C4-2B (cell line): Measurements from ENCODE around the gene CCDC15.

ENCODE experiments used
- H3K27ac ChIP-seq: fragments of 450-650 bp; 2 replicates; pipeline ENCODE4 v1.5.1; 2017
- ZFX ChIP-seq: fragments of 450-650 bp; IDR thresholded peaks from 2 replicates; pipeline ENCODE4 v1.6.1; 2017
- TF ChIP-seq, protein P1 (sequence below): fragments of 450-650 bp; conservative IDR thresholded peaks from 2 replicates; pipeline ENCODE4 v1.5.1; 2017; ENCODE audit warnings: mild to moderate bottlenecking

CCDC15 gene

DNA sequence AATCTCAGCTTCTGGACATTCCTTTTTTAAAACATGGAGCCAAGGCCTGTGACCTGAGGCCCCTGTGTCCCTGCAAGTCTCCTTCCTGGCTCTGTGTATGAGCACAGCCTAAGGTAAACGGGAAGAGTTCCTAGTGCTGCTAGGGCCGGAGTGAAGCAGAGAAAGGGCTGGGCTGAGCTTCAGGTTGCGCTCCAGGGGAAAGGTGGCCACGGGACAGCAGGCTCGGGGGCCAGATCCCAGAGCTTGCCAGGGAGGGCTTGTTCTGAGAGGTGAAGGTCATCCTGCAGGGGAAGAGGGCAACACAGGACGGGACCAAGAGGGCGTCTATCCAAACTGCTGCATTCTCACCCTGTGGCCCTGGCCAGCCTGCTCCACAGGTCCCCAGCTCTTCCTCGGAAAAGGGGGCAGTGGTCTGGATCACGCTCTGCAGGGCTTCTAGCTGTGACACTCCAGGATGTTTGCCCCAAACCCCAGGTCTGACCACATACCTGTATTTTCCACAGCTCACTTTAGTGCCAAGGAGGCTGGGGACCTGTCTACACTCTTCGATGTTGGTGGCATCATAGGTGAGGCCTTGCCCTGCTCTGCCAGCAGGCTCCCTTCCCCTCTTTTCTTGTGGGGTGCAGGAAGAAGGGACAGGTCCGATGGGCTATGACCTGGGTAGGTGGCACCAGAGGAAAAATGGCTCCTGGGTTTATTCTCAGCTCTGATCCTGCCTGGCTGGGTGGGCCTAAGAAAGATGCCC is 129.5 kb downstream of the CCDC15 start:
- no peak for TF ChIP-seq ZFX
- TF ChIP-seq, protein P1, sequence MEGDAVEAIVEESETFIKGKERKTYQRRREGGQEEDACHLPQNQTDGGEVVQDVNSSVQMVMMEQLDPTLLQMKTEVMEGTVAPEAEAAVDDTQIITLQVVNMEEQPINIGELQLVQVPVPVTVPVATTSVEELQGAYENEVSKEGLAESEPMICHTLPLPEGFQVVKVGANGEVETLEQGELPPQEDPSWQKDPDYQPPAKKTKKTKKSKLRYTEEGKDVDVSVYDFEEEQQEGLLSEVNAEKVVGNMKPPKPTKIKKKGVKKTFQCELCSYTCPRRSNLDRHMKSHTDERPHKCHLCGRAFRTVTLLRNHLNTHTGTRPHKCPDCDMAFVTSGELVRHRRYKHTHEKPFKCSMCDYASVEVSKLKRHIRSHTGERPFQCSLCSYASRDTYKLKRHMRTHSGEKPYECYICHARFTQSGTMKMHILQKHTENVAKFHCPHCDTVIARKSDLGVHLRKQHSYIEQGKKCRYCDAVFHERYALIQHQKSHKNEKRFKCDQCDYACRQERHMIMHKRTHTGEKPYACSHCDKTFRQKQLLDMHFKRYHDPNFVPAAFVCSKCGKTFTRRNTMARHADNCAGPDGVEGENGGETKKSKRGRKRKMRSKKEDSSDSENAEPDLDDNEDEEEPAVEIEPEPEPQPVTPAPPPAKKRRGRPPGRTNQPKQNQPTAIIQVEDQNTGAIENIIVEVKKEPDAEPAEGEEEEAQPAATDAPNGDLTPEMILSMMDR: no peak
- H3K27ac ChIP-seq: no peak overlapping the region

DNA sequence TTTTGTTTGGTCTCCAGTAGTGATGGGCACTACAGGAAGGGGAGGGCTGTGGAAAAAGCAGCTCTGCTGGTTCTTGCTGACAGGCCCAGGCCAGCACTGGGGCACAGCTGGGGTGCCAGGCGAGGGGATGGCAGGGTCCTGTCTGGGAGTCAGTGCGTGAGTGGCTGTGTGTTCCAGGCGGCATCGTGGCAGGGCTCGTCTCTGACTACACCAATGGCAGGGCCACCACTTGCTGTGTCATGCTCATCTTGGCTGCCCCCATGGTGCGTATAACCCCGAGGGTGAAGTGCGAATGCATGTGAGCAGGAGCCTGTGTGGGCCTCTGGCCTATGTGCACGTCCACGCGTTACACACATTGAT is 130.0 kb downstream of the CCDC15 start:
- H3K27ac ChIP-seq: no peak overlapping the region

DNA sequence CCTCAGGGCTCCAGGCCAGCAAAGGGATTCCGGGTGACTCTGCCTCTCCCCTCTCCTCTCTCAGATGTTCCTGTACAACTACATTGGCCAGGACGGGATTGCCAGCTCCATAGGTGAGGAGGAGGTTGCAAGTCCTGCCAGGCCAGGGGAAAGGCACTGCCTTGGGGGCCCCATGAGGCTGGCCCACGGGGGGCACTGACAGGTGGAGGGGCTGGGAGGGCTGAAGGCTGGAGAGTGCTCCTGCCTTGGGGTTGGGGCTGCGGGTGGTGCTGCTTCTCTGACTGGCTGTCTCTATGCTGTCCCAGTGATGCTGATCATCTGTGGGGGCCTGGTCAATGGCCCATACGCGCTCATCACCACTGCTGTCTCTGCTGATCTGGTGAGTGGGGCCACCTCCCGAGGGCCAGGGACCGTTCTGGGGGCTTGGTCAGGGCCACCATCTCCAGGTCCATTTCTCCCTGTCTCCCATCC is 130.8 kb downstream of the CCDC15 start:
- TF ChIP-seq, protein P1: no peak
- no peak for TF ChIP-seq ZFX
- no peak overlapping the region for H3K27ac ChIP-seq

More for the DNA sequence above, 130.0 kb downstream of the CCDC15 start:
- no peak for TF ChIP-seq ZFX
- TF ChIP-seq, protein P1: no peak

DNA sequence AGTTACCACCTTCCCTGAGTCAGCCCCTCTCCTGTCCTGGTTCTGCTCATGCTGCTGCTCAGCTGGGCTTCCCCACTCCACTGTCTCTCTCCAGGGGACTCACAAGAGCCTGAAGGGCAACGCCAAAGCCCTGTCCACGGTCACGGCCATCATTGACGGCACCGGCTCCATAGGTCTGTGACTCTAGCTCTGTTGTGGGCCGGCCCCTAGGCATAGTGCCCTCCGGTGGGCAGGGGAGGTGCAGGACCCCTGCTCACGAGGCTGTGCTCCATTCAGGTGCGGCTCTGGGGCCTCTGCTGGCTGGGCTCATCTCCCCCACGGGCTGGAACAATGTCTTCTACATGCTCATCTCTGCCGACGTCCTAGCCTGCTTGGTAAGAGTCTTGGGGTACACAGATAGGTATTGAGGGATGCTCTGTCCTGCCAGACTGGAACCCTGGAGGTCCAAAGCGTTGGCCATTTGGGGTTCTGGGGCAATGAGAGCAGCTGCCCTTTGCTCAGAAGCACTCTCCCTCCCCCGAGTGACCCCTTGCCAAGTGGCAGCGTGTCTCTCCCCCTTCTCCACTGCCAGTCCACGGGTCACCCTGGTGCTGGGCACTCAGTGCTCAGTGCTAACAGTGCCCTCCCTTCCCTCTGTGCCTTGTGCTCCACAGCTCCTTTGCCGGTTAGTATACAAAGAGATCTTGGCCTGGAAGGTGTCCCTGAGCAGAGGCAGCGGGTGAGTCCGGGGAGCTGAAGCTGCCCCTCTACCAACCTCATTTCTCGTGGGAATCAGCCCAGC is 131.5 kb downstream of the CCDC15 start:
- TF ChIP-seq ZFX: no peak
- TF ChIP-seq, protein P1: no peak
- no peak overlapping the region for H3K27ac ChIP-seq

DNA sequence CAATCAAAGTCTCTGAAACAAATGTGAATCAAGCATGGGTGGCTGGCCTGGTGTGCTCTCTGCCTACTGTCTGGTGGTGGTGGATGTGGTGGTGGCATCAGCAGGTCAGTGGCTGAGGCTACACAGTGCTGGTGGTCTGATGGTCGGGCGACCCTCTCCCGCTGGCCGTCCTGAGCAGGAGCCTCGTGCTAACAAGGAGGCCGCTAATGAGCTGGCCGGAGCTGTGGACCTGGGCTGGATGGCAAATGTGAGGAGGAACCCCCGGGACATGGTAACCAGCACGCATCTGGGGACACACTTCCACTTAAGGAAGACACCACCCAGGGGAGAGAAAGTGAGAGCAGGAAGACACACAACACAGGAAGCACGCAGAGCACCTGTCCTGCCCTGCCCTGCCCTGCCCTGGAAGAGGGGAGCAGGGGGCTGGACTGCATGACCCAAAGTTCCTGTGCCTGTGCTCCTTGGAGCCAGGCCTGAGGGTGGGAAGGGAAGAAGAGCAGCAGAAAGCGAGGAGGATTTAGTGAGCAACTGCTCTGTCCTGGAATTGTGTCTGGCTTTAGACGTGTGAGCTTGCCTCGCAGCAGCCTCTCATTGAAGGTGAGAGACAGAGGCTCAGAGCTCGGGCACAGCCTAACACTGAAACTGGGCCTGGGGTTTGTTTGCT is 132.8 kb downstream of the CCDC15 start:
- TF ChIP-seq, protein P1: no peak
- TF ChIP-seq ZFX: no peak
- H3K27ac ChIP-seq: no peak overlapping the region

DNA sequence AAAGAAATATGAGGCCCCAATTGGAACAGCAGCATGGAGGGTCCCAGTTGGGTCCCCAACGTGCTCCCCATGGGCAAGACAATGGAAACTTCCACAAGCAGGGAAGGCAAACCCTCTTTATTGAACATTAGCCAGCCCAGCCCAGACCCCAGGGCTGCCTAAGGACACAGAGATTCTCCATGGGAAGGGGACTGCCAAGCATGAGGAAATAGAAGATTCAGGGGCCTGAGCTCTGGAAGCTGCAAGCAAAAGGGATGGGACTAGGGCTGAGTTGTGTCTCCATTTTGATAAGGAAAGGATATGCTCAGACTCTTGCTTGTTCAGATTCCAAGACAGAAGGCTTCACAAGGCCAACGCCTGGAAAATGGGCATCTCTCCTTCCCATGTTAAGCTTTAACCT is 134.1 kb downstream of the CCDC15 start:
- TF ChIP-seq, protein P1: no peak
- TF ChIP-seq ZFX: no peak
- H3K27ac ChIP-seq: no peak overlapping the region
